ENCODE data around the gene DOLPP1. TPM values are rescaled to one million over a fixed set of nuclear protein-coding genes. Genes with fewer than 3 reads are reported as not detected.

DOLPP1 gene
- total RNA-seq = 7.3 and 12.0 TPM in 2 replicates

GRCh38 chr9:129080601-129081387 lies at the start of gene DOLPP1:
TSS of gene DOLPP1 (plus strand) at chr9:129081111. CDS start at chr9:129081132, 21 bp downstream.

DNA sequence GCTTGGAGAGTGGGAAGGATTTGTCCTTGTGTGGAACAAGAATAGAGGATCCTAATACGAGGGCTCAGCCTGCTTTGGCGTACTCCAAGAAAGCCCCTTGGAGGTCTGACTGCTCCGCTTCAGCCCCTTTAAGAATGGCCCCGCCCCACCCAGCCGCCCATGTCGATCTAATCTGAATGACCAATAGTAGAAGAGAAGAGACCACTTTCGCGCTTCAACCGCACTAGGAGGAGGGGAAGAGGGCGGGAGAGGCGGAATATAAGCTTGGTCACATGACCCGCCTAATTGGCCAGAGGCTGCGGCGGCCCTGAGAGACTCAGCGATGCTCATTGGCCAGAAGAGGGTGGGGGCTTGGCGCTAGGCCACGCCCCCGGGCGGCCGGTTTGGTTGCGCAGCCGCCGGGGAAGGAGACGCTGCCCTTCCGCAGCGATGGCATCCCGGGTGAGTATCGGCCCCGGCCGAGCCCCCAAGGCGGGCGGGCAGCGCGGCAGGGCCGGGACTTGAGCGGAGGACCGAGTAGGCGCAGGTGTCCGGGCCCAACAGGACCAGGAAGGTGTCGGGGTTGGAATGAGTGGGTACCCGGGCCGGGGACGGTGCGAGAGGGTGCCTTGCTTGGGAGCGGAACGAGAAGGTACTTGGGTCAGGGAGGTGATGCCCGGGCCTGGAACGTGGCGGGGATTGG lies 44.5 kb upstream of the DOLPP1 start, which contains the start of gene MIGA2:
Gene MIGA2 (plus strand): TSS at position 386 of the 682 bp plus-strand sequence. CDS start 3,969 bp downstream, outside the sequence.

DNA sequence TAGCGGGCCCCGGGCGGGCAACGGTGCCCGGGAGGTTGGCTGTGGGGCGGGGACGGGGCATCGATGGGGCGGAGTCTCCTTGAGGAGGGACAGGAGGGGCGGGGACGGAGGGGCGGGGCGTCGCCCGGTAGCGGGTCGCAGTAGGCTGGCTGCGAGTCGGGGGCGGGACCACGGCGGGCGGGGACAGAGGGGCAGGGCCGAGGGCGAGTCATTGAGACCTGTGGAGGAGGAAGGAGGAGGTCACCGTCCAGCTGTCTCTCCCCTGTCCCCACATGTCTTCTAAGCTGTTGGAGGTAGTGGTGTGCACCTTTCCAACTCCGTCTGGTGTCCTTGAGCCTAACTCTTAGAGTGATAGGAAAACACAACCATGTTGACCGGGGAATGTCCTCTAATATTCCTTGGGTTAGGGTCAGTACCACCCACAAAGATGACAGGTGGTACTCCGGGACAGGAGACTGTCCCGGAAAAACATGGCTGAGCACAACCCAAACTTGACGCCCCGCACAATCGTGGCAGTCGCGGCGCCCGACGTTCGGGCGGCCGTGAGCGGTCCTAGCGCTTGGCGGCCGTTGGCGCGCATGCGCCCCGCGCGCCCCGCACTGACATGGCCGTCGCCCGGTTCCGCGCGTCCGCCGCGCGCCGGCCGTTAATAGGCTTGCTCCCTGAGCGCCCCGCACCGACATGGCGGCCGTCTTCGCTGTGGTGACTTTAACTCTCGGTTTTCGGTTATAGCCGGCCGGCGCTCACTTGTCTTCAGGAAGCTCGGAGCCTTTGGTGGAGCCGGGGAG lies 30.0 kb downstream of the DOLPP1 start, which contains the start of the genes CRAT and PTPA:
Gene CRAT (minus strand): TSS at position 54 of the 788 bp plus-strand sequence. CDS start 284 bp downstream, outside the sequence.
Gene PTPA (plus strand): TSS at position 676 of the 788 bp plus-strand sequence. CDS start 186 bp downstream, outside the sequence.

Other genes starting within 250 kb of the DOLPP1 start
- gene KYAT1, start 199.2 kb upstream of the DOLPP1 start, total RNA-seq = 5.8 and 9.8 TPM in 2 replicates
- gene LRRC8A, start 199.0 kb upstream of the DOLPP1 start, total RNA-seq = 76.4 and 165 TPM in 2 replicates
- gene PHYHD1, start 160.1 kb upstream of the DOLPP1 start, total RNA-seq = 0.44 and 0.65 TPM in 2 replicates
- 24.0 and 33.0 TPM in 2 replicates for gene DOLK, start 133.5 kb upstream of the DOLPP1 start, total RNA-seq
- 38.5 and 105 TPM in 2 replicates for gene NUP188, start 133.4 kb upstream of the DOLPP1 start, total RNA-seq
- 24.4 and 46.9 TPM in 2 replicates for gene SH3GLB2, start 52.8 kb upstream of the DOLPP1 start, total RNA-seq
- gene MIGA2, start 44.5 kb upstream of the DOLPP1 start, total RNA-seq = 19.8 and 31.1 TPM in 2 replicates
- 24.9 and 32.7 TPM in 2 replicates for gene CRAT, start 29.7 kb downstream of the DOLPP1 start, total RNA-seq
- gene PTPA, start 30.3 kb downstream of the DOLPP1 start, total RNA-seq = 64.8 and 77.2 TPM in 2 replicates
- 8.3 and 13.1 TPM in 2 replicates for gene IER5L, start 97.2 kb downstream of the DOLPP1 start, total RNA-seq